BLaER1 treated with 17β-estradiol and CSF1 and Interleukin-3, amounts not matched to agents 10 nM and 100 nM (cell line): ENCODE results near the gene COPS3.

Experiments used
- H3K27ac ChIP-seq, 11 experiments: shearing (Covaris generic); formaldehyde crosslinking; 2 replicates each; pipeline ENCODE4 v1.8.1; 2022
- H3K27me3 ChIP-seq, 11 experiments: shearing (Covaris generic); formaldehyde crosslinking; 2 replicates each; pipeline ENCODE4 v1.8.1; 2022
- H3K36me3 ChIP-seq, 11 experiments: shearing (Covaris generic); formaldehyde crosslinking; 2 replicates each; pipeline ENCODE4 v1.8.1; 2022
- H3K4me1 ChIP-seq, 10 experiments: shearing (Covaris generic); formaldehyde crosslinking; 2 replicates each; pipeline ENCODE4 v1.8.1; 2022
- H3K4me2 ChIP-seq, 11 experiments: shearing (Covaris generic); formaldehyde crosslinking; 2 replicates each; pipeline ENCODE4 v1.8.1; 2022
- H3K4me3 ChIP-seq, 10 experiments: shearing (Covaris generic); formaldehyde crosslinking; 2 replicates each; pipeline ENCODE4 v1.8.1; 2022
- H3K9ac ChIP-seq, 11 experiments: shearing (Covaris generic); formaldehyde crosslinking; 2 replicates each; pipeline ENCODE4 v1.8.1; 2022
- H3K9me3 ChIP-seq, 11 experiments: shearing (Covaris generic); formaldehyde crosslinking; replicated peaks in 1 of 11; 2 replicates each; pipeline ENCODE4 v1.8.1; 2022
- H4K20me1 ChIP-seq, 11 experiments: shearing (Covaris generic); formaldehyde crosslinking; 2 replicates each; pipeline ENCODE4 v1.8.1; 2022
- Cebpa-rat ChIP-seq, 11 experiments: shearing (Covaris generic); IDR thresholded peaks; 2 replicates each; pipeline ENCODE4 v1.8.1; 2022

COPS3 gene

DNA sequence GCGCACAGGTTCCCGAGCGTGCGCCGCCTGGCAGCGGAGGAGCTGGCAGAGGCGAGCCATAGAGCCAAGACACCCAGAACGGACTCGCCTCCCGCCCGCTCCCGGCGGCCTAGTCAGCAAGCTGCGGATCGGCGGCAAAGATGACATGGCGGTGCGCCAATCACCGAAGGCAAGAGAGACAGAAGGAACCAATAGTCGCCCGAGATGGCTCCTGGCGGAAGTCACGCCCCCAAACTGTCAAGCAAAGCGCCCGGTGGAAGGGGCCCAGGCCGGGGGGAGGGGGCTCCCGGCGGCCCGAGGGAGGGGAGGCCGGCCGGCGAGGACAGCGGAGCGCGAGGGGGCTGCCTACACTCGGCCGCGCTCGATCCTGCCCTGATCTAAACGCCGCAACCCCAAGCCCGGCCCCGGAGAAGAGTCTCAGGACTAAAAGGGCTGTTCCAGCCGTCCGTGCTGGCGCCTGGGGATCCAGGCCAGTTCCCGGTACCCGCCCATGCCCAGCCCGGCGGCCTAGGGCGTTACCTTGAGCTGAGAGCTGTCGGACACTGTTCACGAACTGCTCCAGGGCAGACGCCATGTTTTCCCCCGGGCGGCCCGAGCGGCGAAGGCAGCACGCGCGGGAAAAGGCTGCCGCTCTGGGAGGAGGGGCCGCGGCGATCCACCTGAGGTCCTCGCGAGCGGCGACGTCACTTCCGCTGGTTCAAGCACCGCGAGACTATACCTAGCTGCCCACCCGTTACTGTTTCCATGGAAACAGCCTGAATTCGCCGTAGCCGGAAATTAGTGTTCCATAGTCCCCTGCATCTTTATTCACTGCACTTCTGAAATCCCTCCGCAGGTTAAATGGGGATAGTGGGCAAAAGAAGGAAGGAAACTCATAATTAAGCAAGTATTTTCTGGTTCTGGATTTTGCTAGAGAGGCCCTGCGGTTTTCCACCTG lies at the start of gene COPS3:
Gene COPS3, minus strand, starts transcription at position 634 of the 937 bp plus-strand sequence. Its CDS starts 60 bp downstream, at position 574.
- H3K4me2 ChIP-seq, result peak within 1 kb of the TSS; percentile 82 to 98 (median 95)
- H3K9ac ChIP-seq, result peak within 1 kb of the TSS; percentile 90 to 97 (median 95)
- H3K9me3 ChIP-seq, result no peaks in the 10 kb centered on the region
- H4K20me1 ChIP-seq, result peaks cover 43 to 46% (median 45%) of the 10 kb centered on the region in 11 experiments; a peak in 21 of 22 replicates
- H3K27me3 ChIP-seq, result no peaks in the 10 kb centered on the region
- no peak for TF ChIP-seq Cebpa-rat (IDR thresholded peaks at IDR 0.05)
- peak within 1 kb of the TSS; percentile 66 to 94 (median 82) for H3K4me3 ChIP-seq
- H3K36me3 ChIP-seq, result peaks cover 0 to 37% (median 24%) of the 10 kb centered on the region in 11 experiments; a peak in 14 of 22 replicates
- peaks cover 34 to 69% (median 54%) of the 10 kb centered on the region in 10 experiments for H3K4me1 ChIP-seq
- H3K27ac ChIP-seq, result peak within 1 kb of the TSS; percentile 85 to 97 (median 94)

DNA sequence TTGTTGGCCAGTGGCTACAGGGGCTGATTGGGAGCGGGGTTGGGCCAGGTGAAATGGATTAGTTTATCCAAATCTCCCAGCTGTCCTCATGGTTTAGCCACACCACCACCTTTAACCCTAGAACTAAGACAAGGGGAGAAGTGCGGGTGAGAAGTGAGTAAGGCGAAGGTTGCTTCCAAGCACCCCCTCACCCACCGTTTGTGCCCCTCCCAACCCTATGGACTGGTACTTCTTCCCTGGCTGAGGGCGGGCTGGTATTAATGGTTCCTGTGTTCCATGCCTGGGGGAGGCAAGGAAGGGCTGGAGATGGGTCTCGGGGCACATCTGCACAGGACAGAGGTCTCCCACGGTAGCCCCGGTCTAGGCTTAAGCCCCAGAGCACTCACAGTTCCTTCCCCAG lies 47.2 kb upstream of the COPS3 start:
- Histone ChIP-seq H3K36me3 (no peaks in the 10 kb centered on the region), H3K9me3 (no peaks in the 10 kb centered on the region), H3K4me1 (peaks cover 0 to 27% (median 21%) of the 10 kb centered on the region in 10 experiments; a peak in 14 of 20 replicates), H3K4me3 (no peak overlapping the region), H3K27me3 (no peaks in the 10 kb centered on the region), H3K4me2 (no peak overlapping the region), H3K9ac (no peak overlapping the region), H3K27ac (no peak overlapping the region), H4K20me1 (no peaks in the 10 kb centered on the region)
- no peak for TF ChIP-seq Cebpa-rat (IDR thresholded peaks at IDR 0.05)

DNA sequence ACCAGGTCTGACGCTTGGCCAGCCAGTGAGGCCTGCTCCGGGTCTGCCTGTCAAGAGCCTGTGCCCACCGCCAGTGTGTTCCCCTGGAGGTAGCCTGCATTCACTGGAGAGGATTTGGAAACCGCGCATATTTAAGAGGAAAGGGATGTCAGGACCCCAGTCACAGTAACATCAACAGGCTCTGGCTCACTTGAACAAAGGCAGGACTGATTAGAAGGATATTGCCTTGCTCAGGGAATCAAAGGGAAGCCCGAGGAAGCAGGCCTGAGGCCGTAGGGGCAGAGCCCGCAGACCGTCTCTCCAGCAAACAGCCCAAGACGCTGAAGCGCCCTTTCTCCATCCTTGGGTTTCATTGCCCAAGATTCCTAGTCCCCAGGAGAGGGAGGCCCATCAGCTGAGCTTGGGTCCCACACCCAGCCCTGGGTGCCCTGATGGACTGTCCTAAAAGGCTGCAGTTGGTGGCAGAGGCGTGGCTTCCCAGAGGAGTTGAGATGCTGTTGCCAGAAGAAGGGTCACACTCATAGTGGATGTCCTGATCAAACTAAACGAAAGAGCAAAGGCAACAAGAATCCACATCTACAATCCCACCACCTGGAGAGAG lies 45.3 kb upstream of the COPS3 start:
- Histone ChIP-seq H4K20me1 (no peaks in the 10 kb centered on the region), H3K27ac (no peak overlapping the region), H3K36me3 (no peaks in the 10 kb centered on the region), H3K9me3 (no peaks in the 10 kb centered on the region), H3K9ac (no peak overlapping the region), H3K4me2 (no peak overlapping the region), H3K4me1 (peaks cover 0 to 14% (median 10%) of the 10 kb centered on the region in 10 experiments; a peak in 14 of 20 replicates), H3K4me3 (no peak overlapping the region), H3K27me3 (no peaks in the 10 kb centered on the region)
- TF ChIP-seq Cebpa-rat (IDR thresholded peaks at IDR 0.05), result no peak

DNA sequence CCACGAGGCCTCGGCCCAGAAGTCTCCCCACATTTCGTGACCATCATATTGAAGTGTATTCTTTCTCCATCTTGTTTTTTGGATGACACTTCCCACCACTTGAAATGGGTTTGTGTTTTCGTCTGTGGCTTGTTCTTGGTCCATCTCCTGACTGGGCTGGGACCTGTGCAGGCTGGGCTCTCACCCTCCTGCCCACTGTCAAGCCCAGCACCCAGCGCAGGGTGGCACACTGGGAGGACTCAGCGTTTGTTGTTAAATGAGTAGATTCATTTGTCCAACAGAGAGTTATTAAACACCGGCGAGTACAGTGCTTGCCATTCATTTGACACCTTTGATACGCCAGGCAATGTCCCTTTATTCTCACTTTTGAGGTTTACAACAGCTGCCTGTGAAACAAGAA lies 44.8 kb upstream of the COPS3 start:
- H3K27ac ChIP-seq, result no peak overlapping the region; a peak in 2 of 22 replicates
- H4K20me1 ChIP-seq, result no peaks in the 10 kb centered on the region
- peak overlapping the region in 2 of 11 experiments; percentile 11 to 27; a peak in 1 of 22 replicates for H3K9ac ChIP-seq
- H3K4me3 ChIP-seq, result no peak overlapping the region
- no peaks in the 10 kb centered on the region for H3K36me3 ChIP-seq
- H3K9me3 ChIP-seq, result no peaks in the 10 kb centered on the region
- TF ChIP-seq Cebpa-rat (IDR thresholded peaks at IDR 0.05), result no peak
- H3K4me1 ChIP-seq, result peaks cover 0 to 14% (median 10%) of the 10 kb centered on the region in 10 experiments; a peak in 14 of 20 replicates
- H3K27me3 ChIP-seq, result no peaks in the 10 kb centered on the region
- peak overlapping the region in 8 of 11 experiments; percentile 6 to 68 (median 46); a peak in 9 of 22 replicates for H3K4me2 ChIP-seq

DNA sequence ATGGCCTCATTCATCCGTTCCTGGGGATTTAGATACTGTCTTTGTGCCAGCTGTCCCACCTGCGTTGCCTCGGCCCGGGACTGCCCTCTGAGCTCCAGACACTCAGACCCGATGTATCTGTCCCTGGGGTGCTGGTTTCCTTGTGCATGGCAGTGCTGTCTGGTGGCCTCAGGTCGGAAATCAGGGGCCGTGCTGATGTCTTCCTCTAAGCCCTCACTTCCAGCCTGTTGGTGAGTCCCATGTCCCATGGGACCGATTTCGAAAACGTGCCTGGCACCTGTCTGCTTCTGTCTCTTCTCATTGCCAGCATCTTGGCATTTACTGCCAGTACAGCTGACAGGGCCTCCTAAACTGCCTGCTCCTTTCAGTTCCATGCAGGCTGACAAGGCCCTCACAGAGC lies 44.2 kb upstream of the COPS3 start:
- Histone ChIP-seq H3K9me3 (no peaks in the 10 kb centered on the region), H3K9ac (peak overlapping the region in 2 of 11 experiments; percentile 11 to 27; a peak in 1 of 22 replicates), H3K27me3 (no peaks in the 10 kb centered on the region), H3K4me1 (peaks cover 0 to 14% (median 10%) of the 10 kb centered on the region in 10 experiments; a peak in 14 of 20 replicates), H3K36me3 (no peaks in the 10 kb centered on the region), H3K4me3 (no peak overlapping the region), H3K27ac (no peak overlapping the region; a peak in 2 of 22 replicates), H3K4me2 (peak overlapping the region in 8 of 11 experiments; percentile 6 to 68 (median 46); a peak in 14 of 22 replicates), H4K20me1 (no peaks in the 10 kb centered on the region)
- TF ChIP-seq Cebpa-rat (IDR thresholded peaks at IDR 0.05), result no peak

DNA sequence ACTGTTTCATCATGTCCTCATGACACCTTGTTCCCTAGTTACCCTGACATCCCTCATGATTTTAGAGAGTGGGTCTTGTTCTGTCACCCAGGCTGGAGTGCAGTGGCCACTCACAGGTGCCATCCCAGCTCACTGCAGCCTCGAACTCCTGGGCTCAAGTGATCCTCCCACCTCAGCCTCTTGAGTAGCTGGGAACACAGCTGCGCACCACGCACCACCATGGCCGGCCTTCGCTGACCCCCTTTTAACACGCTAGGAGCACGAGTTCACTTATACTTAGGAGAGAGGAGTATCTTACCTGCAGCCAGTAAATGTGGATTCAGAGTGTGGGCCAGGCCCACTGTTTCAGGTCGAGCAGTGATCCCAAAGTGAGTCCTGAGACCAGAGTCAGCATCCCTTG lies 43.6 kb upstream of the COPS3 start:
- Histone ChIP-seq H3K27ac (no peak overlapping the region), H3K9me3 (no peaks in the 10 kb centered on the region), H3K4me1 (peaks cover 0 to 14% (median 10%) of the 10 kb centered on the region in 10 experiments; a peak in 14 of 20 replicates), H3K4me3 (no peak overlapping the region), H3K36me3 (no peaks in the 10 kb centered on the region), H3K27me3 (no peaks in the 10 kb centered on the region), H3K4me2 (peak overlapping the region in 5 of 11 experiments; percentile 36 to 68 (median 54); a peak in 5 of 22 replicates), H4K20me1 (no peaks in the 10 kb centered on the region), H3K9ac (no peak overlapping the region)
- TF ChIP-seq Cebpa-rat (IDR thresholded peaks at IDR 0.05), result no peak

DNA sequence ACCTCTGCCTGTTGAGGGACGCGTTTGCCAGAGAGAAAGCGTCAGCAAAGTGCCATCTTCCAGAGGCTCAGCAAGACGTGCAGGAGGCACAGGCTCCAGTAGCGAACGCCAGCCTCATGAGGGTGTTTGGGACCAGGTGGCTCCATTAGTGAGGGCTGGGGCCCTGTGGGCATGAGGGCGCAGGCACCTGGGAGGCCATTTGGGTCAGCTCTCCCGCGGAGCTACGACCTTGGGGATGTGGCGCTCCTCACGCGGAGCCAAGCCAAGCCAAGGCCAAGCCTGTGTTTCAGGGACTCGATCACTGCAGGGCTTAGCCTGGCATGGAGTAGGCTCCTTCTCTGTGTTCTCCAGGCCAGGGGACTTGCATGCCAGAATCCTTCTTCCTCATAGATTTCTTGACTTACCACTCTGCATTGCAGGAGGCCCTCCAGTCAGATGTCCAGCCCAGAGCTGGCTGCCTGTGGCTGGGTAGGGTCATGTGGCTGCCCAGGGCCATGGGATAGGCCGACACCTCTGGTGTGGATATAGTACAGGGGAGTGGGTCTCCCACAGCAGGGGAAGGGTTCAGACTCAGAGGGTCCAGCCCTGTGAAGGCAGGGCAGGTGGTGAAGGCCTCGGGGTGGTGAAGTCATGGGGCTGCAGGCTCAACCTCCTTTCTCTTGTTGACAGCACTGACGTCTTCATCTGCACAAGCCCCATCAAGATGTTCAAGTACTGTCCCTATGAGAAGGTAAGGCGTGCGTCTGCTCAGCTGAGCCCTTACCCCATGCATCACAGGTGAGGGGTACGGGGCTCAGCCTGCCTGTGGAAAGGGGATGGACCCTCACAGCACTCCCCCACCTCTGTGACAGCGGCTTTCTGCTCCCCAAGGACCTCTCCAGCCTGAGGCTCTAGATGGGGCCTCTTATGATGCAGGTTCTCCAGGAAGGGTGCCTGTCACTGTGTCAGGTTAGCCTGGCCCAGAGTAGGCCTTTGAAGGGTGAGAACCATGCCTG lies 41.8 kb upstream of the COPS3 start:
- H4K20me1 ChIP-seq, result no peaks in the 10 kb centered on the region
- H3K9ac ChIP-seq, result no peak overlapping the region
- no peak for TF ChIP-seq Cebpa-rat (IDR thresholded peaks at IDR 0.05)
- H3K27me3 ChIP-seq, result no peaks in the 10 kb centered on the region
- H3K4me1 ChIP-seq, result peaks cover 0 to 14% (median 10%) of the 10 kb centered on the region in 10 experiments; a peak in 14 of 20 replicates
- no peak overlapping the region for H3K4me2 ChIP-seq
- no peaks in the 10 kb centered on the region for H3K36me3 ChIP-seq
- H3K9me3 ChIP-seq, result no peaks in the 10 kb centered on the region
- no peak overlapping the region for H3K4me3 ChIP-seq
- H3K27ac ChIP-seq, result no peak overlapping the region

DNA sequence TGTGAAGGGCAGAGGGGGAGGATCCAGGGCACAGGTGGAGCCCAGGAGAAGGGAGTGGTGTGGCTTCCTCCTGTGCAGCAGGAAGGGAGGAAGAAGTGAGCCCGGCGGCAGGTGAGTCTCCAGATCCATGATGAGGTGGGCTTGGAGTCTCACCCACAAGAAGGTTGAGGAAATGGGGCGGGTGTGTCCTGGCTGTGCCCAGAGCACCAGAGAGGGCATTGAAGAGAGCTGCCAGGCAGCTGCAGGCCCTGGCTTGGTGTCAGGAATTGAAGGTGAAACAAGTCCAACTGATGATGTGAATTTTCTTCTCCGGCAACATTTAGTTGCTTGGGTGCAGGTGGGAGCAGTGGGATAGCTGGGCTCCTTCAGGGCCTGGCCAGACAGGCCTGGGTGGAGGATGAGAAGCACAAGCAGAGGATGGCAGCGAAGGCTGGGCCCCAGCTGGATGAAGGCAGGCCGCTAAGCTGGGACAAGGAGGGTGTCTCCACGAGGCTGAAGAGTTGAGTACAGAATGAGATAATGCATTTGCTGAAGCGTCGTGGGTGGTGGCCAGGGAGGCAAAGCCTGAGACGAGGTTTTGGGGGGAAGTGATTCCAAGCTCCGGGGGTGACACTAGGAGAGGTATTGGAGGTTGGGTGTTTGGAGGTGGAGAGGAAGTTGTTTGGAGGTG lies 40.4 kb upstream of the COPS3 start:
- Histone ChIP-seq H3K27me3 (no peaks in the 10 kb centered on the region), H3K36me3 (no peaks in the 10 kb centered on the region), H3K4me2 (no peak overlapping the region), H4K20me1 (no peaks in the 10 kb centered on the region), H3K27ac (no peak overlapping the region), H3K9ac (no peak overlapping the region), H3K4me3 (no peak overlapping the region), H3K9me3 (no peaks in the 10 kb centered on the region), H3K4me1 (peaks cover 0 to 14% (median 10%) of the 10 kb centered on the region in 10 experiments; a peak in 14 of 20 replicates)
- TF ChIP-seq Cebpa-rat (IDR thresholded peaks at IDR 0.05), result no peak
